Activated naive CD4-positive, alpha-beta T cell treated with anti-CD3 and anti-CD28 coated beads, Interleukin-2, amount 50 U/mL, for 16 hours (primary cell): Measurements from ENCODE around the gene KLF9.
A peak's percentile ranks its signal among the peaks of the same experiment; 100 is the strongest.

ENCODE experiments used
- DNase-seq: peaks from one replicate; pipeline ENCODE4 v3.0.0-alpha.2; 2020

KLF9 gene

DNA sequence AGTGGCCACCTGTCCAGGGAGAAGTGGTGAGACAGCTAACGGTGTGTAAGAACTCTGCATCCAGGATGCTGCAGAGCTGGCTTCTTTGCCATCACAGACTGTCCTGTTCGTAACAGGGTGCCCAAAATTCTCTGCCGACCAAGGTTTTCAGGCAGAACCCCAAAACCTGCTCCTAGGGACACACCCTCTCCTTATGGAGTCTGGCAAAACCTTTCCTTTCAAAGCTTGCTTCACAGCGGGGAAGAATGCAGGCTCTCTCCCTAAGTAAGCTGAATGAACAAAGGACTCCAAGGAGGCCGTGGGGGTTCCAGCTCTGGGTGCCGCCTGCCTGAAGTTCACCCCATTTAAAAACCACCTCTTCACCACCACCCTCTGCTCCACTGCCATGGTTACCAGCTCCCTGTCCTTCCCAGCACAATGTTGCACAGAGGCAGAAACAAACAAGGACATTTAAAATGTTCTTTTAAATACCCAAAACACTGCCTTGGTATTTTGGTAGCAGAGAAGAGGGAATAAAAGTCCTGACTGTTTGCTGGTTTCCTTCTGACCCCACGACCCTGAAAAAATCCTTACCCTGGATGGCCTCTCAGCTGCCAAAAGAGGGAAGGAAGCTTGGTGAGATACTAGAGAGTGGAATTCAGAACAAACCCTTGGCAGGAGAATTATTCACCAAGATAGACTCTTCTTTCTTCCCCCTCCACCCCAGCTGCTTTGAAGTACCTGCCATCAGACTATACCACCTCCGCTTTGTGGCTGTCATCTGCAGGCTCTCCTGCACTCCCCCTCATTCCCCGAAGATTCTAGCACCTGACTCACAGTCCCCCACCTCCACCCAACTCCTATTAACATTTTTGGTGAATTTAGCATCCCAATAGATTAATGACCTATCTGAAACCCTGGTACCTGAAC, 7.1 kb upstream of the KLF9 start:
- DNase-seq = peak; percentile 51

DNA sequence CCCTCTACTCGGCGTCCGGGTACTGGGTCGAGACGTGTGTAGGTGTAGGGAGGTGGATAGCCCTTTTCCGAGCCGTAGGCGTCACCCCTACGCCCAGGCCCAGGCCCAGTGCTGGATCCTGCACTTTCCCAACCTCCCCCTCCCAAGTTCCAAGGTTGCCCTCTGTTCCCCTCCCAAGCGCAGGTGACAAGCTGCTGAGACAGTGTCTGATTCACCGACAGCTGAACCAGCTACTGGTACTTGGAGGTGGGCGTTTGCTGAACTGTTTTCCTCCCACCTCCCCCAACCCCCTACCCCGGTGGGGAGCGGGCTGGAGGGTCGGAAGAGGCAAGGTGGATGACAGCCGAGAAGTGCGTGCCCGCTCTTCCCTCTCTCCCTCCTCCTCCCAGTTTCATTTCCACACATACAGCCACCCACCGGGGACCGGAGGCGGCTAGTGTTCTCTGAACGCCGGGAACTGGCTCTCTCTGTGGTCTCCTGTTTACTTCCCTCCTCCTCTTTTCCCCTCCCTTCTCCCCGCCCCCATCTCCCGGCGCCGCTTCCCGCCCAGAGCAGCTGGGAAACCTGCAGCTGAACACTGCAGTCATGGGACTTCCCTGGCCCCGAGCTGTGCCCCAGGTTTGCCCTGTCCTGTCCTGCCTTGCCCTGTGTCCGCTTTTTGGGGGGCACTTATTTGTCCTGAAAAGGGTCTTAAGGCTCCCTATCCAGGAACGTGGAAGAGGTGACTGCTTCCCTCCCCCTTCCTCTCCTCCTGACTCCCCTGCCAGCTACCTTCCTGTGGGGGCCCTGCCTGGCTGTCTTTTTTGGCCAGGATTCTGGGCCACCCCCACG, 6.2 kb upstream of the KLF9 start:
- peak; percentile 76 for DNase-seq

DNA sequence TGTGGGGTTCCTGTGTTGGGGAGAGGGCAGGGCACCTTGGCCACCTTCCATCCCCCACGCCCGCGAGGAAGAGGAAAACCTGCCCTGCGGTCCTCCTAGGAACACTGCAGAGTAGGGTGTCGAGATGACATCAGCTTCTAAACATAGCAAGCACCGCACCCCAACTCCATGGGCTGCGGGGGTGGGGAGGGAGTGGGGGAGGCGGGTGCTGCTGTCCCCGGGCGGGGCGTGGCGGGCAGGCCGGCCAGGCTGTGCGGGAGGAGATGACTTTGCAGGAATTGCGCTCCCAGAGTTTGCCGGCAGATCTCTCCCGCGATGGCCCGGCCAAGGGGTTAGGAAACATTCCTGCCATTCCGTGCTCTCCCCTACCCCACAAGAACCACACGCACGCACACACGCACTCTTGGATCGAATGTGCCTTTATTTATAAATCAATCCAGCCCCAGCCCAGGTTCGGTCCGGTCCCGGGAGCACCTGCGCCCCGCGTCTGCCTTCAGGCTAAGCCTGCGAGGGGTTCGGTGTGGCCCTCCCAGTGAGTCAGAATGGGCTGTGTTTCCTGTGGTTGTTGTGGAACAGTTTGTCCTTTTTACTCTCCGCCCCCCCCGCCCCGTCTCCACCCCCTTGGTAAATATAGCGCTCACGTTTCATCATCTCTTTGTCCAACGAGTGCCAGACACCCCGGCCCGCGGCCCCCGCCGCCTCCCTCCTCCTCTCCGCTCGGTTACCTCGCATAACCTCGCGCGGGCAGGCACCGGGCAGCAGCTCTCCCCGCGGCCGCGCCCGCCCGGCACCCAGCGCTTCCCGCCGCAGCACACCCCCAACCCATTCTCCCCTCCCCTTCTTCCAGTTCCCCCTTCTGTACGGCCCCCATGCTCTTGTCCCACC, 5.3 kb upstream of the KLF9 start:
- peak; percentile 87 for DNase-seq

DNA sequence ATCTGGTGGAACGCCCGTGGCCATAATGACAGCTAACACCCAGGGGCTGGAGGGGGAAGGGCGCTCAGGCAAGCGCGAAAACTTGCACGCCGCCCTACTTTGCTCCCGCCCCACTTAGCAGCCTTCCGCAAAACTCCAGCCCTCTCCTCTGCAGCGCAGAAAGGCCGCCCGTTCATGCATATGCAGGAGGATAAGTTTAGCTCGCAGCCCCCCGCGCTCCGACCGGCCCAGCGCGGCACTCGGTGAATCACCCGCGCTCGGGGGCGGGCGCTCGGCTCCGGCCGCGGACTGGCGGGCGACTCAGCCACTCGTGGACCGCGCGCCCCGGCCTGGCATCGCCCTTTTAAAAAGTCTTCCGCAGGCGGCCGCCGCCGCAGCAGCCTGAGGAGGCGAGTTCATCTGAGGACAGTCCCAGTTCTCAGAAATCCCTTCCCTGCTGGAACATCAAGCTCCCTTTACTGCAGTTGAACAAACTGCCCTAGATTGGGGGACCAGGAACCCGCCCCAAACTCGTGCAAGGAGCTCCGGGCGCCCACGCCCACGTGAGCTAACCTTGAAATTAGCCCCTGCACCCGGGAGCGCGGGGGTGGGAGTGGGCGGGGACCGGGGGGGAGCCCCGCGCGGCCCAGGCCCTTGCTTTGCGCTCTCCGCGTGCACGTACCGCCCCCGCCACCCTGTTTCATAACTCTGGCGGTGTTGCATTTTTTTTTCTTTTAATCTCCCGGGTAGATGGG, 4.5 kb upstream of the KLF9 start:
- DNase-seq = peak; percentile 92

DNA sequence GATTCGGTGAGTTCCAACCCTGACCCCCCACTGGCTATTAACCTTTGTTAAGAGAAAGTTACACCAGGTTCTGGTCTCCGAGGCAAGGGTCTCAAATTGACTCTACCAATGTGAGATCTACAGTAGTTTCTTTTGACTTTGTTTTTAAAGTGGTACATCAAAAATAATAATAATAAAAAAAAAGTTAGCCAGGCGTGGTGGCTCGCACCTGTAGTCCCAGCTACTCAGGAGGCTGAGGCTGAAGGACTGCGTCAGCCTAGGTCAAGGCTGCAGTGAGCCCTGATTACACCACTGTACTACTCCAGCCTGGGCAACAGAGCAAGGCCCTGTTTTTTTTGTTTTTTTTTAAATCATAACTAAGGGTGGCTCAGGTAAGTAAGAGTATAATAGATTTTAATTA, 1.0 kb upstream of the KLF9 start:
- DNase-seq = no peak

DNA sequence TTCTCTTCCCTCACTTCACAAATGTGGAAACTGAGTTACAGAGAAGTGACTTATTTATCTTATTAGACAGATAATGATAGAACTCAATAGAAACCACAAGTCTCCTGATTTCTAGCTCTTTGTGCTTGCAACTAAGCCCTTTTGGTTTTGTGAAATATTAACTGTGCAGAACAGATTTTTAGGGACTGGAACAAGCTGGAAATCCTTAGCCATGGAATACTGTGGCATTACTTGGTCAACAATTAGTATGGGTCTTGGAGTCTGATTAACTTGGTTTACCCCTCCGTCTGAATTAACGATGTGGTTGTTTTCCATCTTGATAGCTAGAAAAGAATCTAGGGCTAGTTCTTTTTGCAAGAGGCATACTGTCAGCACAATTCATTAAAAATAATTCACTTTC, 584 bp upstream of the KLF9 start:
- no peak for DNase-seq

DNA sequence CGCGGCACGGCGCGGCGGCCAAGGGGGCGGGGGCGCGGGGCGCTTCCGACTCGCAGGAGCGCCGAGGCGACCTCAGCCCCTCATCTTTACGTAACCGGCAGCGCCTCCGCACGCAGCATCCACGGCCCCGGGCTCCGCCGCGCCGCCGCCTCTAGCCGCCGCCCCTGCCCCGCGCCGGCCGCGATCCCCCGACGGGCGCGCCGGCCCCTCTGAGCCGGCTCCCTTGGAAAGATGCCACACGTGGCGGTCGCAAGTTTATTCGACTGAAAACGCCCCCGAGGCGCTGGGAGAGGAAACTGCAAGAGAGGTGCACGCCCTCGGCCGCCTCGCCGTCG, 1.0 kb downstream of the KLF9 start:
- DNase-seq = peak; percentile 72

DNA sequence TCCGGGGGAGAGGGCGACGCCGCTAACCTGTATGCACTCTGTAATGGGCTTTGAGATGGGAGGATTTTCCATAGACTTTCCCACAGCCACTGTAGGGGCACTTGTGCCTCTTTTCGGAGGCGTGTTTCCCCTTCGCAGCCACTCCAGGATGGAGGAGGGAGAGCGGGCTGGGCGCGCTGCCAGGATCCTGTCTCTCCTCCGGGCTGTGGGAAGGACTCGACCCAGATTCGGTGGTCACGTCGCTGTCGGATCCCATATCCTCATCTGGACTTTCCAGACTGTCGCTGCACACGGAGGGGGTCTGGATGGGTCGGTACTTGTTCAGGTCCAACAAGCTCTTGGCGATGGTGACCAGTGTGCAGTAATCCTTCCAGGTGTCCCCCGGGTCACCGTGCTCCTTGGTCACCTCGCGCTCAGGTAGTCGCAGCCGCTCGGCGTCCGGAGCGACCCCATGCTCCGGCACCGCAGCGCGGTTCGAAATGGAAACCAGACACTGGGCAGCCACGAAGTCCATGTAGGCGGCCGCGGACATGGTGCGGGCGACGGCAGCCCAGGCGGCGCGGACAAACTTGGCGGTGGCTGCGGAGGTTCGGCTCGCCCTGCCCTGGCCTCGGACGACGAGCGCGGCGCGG, 1.5 kb downstream of the KLF9 start:
- DNase-seq = peak; percentile 42

DNA sequence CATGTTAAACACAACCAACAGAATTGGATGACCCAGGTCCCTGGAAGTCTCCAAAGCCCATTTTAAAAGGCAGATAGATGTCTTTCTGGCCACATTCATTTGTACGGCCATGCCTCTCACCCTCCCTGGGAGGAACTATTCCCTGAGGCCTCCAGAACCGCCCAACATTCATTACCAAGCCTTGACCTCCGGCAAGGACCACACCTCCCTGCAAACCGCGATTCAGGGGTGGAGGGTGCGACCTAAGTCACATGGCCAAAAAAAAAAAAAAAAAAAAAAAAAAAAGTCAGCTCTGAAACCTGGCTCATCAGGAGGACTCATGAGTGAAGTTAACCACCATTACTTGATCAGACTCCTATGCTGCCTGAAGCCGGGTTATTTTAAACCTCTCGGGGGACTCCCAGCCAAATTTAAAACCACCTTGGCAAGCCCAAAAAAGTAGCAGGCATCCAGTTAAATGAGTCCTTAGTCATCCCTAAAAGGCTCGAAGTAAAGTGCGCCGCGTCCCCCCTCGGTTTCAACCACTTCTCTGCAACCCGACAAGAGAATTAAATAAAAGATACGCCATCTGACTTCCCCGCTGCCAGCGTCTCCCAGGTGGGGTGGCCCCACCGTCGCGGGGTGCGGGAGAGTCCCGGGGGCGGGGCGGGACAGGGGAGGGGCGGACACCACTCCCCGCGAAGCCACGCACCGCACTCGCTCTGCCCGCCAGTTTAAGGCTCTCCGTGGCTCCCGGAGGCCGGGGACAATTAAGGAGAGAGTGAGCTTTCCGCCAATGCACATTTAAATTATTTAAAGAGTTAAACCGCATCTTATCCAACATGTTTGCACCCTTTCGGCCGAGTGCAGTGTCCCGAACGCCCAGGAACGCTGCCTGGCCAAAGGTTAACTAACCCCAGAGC, 2.3 kb downstream of the KLF9 start:
- peak; percentile 75 for DNase-seq

DNA sequence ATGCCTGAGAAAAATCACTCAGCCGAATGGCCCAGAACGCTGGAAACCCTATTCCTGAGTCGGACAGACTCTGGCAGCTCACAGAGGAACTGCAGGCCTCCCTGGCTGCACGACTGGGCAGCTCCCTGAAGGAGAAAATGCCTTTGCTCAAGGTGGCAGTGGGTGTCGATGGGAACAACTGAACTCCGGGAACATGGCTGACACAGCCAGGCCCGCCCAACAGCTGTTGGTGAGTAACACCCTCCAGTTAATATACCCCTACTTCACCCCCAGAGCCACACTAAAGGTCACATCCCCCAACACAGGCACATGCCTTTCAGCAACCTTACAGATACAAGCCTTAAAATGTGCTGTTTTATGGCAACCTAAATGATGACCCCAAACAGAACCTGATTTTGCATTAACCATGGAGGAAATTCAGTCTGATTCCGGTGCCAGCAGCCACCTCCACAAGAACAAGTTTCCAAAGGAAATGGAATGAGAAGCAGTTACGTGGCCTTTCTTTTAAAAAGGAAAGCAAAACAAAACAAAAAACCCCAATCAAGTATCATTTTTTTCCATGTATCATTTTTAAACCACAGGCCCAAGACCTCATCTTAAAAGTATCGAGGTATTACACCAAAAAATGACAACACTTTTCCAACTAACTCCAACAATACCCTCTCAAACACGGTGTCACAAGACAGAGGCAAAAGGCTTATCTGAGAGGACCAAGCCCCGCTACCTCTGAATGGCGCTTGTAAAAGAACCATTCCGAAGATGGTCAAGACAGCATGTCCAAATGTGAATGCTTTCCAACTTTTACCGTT, 3.1 kb downstream of the KLF9 start:
- peak; percentile 62 for DNase-seq

DNA sequence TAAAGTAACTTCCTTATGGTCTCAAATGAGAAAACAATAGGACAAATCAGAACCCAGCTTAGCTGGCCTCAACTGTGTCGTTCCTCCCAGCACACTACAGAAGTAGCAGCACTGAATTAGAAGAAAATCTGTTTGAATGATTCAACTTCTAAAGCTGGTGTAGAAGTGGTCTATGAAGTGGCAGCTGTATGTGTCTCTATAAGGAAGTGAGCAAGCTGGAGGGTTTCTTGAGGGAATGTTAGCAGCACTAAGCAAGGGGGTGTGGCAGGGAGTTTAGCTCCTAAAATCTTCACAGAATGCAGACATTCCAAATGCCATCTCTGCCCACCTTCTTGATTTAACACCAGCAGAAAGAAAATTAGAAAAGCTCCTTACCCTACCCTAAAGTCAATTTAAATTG, 4.1 kb downstream of the KLF9 start:
- DNase-seq = no peak

DNA sequence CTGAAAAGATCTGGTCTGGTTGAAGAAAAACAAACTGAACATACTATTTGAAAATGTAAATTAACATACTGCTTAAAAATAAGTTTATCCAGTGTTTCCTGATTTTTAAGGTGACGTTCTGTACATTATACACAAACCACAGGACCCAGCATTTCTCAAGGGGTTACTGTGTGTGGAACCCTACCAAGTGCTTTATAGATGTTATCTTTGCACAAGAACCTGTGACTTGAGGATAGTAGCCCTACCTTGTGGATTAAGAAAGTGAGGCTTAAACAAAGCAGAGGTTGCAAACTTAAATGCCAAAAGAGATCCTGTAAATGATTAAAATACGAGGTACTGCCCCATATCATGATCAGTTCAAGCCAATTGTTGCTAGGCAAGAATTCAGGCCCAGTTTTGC, 4.7 kb downstream of the KLF9 start:
- DNase-seq = no peak

DNA sequence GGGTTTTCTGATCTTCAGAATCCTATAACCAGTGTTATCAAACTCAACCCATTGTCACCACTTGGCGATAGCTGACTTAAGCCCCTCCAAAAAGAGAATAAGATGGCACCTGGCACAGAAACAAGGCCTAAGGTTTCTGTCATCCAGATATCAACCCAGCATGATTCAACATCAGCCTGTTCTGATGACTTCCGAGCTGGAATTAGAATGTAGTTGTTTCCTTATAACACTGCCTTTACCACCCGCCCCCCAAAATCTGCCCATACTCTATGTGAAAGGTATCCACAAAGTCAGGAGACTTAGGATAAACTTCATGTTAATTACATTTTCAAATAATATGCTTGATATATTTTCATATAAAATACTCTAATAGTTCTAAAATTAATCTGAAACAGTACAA, 5.2 kb downstream of the KLF9 start:
- DNase-seq = no peak

DNA sequence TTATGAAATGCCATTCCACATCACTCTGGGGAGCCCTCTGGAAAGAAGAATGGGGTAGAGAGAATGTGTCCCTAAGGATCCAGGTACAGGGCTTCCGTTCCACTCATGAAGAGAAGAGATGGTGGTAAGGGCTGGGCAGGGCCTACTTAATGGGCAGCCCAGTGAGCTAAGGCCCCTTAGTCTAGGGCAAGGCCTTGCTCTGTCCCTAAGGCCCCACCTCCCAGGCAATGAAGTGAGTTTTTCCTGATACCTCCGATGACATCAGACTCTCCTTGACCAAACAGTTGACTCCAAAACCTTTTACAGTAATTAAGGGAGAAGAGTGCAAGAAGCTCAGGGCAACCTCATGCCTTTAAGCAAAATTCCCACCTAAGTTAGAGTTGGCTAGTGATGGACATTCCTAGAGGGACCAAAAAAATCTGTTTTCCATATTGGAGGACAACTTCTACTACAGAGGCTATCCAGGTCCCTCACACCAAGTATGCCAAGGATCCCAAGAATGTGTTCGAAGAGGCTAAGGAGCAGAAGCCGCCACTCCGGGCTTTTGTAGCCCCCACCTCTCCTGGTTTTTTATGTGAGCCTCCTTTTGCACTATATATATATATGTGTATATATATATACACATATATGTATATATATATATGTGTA, 5.9 kb downstream of the KLF9 start:
- DNase-seq = no peak

DNA sequence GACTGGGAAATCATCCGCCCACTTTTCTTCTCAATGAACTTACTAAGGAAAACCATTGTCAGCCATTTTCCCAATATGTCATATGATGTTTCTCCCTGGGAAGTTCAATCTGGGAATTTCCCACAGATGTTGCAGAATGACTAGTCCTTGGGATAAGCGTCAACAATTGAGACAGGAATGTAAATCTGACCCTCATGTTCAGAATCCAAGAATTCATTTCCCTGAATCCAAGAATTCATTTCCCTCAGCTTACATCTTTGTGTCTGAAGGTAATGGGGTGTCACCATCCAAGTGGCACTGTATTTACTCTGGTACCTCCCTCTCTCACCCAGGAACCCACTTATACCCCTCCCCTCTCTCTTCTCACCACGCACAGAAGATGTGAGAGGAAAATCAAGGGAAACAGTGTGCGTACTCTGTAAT, 7.4 kb downstream of the KLF9 start:
- no peak for DNase-seq

DNA sequence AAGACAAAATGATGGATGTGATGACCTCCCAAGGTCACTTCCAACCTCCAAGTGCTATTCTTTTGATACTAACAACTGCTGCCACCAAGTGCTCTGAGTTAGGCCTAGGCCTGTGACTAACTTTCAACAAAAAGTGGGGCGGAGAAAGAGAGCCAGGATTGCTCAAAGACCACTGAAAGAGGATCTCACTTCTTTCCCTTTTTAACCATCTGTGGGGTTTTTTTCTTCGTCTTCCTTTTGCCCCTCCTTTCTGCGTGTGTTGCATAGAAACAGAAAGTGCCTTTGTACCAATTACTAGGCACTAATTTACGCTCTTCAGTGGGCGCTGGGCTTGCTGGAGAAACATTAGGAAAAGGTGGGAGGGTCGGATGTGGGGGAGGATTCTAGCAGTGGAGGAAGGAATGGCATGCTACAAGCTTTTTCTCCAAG, 8.0 kb downstream of the KLF9 start:
- DNase-seq = peak; percentile 49

DNA sequence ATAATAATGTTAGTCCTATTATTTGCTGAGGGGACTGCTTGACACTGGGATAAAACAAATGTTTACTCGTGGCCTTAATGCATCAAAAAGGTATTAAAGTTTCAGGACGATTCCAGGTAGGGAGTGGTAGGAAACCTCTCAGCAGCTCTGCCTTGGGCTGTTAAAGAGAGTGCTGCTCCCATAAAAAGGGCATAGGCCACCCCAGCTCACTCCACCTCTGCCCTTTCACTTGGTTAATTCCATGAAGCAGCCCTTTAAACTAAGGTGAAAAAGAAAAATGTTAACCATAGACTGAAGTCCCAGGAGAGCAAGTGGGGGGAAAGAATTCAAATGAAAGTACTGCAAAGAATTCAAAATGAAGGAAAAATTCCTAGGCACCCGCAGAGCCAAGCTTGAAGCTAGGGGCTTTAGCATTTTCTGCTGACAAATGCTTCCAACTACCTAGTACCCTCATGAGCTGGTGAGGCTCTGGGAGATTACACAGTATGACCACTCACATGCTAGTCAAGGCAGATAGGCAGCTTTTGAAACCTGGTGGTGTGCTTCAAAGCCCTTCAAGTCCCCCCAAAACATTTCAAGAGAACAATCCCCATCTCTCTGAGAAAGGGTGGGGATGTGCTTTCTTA, 8.5 kb downstream of the KLF9 start:
- DNase-seq = no peak

DNA sequence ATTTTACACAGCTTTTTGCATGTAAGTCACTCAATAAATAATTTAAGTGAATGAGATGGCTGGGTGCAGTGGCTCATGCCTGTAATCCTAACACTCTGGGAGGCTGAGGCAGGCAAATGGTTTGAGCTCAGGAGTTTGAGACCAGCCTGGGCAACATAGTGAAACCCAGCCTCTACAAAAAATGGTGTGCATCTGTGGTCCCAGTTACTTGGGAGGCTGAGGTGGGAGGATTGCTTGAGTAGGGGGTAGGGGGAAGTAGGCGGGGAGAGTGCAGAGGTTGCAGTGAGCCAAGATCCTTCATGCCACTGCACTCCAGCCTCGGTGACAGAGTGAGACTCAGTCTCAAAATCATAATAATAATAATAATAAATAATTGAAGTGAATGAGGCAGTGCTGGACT, 10.2 kb downstream of the KLF9 start:
- DNase-seq = no peak

DNA sequence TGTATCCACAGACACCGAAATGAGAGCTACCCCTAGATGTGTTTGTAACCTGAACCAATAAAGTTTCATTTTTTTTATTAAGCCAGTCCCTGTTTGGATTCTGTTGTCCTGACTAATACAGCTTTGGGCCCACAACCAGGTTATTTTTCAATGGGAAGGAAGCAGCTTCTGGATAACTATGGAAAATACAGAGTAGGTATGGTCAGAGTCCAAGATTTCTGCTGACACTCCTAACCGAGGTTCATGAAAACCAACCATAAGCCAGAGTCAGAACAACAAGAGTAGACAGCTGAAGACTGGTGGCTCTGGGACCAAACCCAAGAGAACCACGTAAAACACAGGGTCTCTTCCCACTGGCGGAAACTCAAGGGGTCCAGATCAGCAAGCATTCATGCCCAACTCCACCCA, 10.8 kb downstream of the KLF9 start:
- no peak for DNase-seq
